HG03139 (cell line): Measurements from ENCODE around the gene SLC4A5.
"Not testable (repeated sequence)": the region's sequence is repeated elsewhere in the genome, so short reads cannot be mapped to it uniquely, and the experiment has no call there.

ENCODE experiments used
- ATAC-seq: cut with Tn5 transposase; IDR thresholded peaks from one replicate; pipeline ENCODE4 v1.9.1; 2021; ENCODE audit not compliant: unreplicated experiment

The SLC4A5 gene

GRCh38 chr2:74201596-74201995, 141.6 kb downstream of the SLC4A5 start:
- ATAC-seq = no peak

- no peak for ATAC-seq
Measured at GRCh38 chr2:74201196-74201595, 142.0 kb downstream of the SLC4A5 start.

- ATAC-seq = no peak
Measured at GRCh38 chr2:74199871-74200305, 143.3 kb downstream of the SLC4A5 start.

GRCh38 chr2:74199275-74199701, 143.9 kb downstream of the SLC4A5 start:
- ATAC-seq = no peak

- ATAC-seq = peak; percentile 75
Measured at GRCh38 chr2:74198461-74199274, 144.5 kb downstream of the SLC4A5 start, which contains the start of gene MTHFD2. Gene MTHFD2, plus strand, starts transcription at chr2:74198615. Its CDS starts 27 bp downstream, at chr2:74198642.

- no peak for ATAC-seq
Measured at GRCh38 chr2:74198023-74198460, 145.2 kb downstream of the SLC4A5 start.

- ATAC-seq = no peak
Measured at GRCh38 chr2:74197049-74197448, 146.2 kb downstream of the SLC4A5 start.

GRCh38 chr2:74194799-74195198, 148.4 kb downstream of the SLC4A5 start:
- no peak for ATAC-seq

- no peak for ATAC-seq
Measured at GRCh38 chr2:74191596-74192380, 151.4 kb downstream of the SLC4A5 start.

GRCh38 chr2:74188696-74189095, 154.5 kb downstream of the SLC4A5 start:
- no peak for ATAC-seq

GRCh38 chr2:74188018-74188601, 155.1 kb downstream of the SLC4A5 start:
- no peak for ATAC-seq

GRCh38 chr2:74186706-74187105, 156.5 kb downstream of the SLC4A5 start:
- ATAC-seq = not testable (repeated sequence)

- ATAC-seq = peak; percentile 47
Measured at GRCh38 chr2:74186038-74186437, 157.2 kb downstream of the SLC4A5 start.

GRCh38 chr2:74183878-74184277, 159.3 kb downstream of the SLC4A5 start:
- ATAC-seq = no peak

- ATAC-seq = no peak
Measured at GRCh38 chr2:74181739-74182138, 161.5 kb downstream of the SLC4A5 start.

- ATAC-seq = no peak
Measured at GRCh38 chr2:74179063-74179865, 164.0 kb downstream of the SLC4A5 start.

- ATAC-seq = peak; percentile 84
Measured at GRCh38 chr2:74178211-74179062, 164.8 kb downstream of the SLC4A5 start, which contains the start of gene MOB1A. Gene MOB1A, minus strand, starts transcription at chr2:74178879. Its CDS starts 205 bp downstream, at chr2:74178674.

- no peak for ATAC-seq
Measured at GRCh38 chr2:74177696-74178095, 165.5 kb downstream of the SLC4A5 start.

GRCh38 chr2:74174909-74175308, 168.3 kb downstream of the SLC4A5 start:
- no peak for ATAC-seq

- no peak for ATAC-seq
Measured at GRCh38 chr2:74168739-74169138, 174.5 kb downstream of the SLC4A5 start.
